BJ (cell line): Measurements from ENCODE around the gene TMC1. TPM values are rescaled to one million over a fixed set of nuclear protein-coding genes. Genes with fewer than 3 reads are reported as not detected.

Experiments
- CTCF ChIA-PET: fragments of 350-600 bp; formaldehyde crosslinking; extraction: SDS; loops from one replicate; lab custom pipeline; 2021; ENCODE audit warnings: antibody characterized with exemption, inconsistent platforms; lab: Yijun Ruan, JAX
- POLR2A ChIA-PET: fragments of 300-600 bp; sonication (Branson Sonifier 250); formaldehyde crosslinking; extraction: SDS; loops from one replicate; lab custom pipeline; 2021; ENCODE audit warnings: antibody characterized with exemption; lab: Charles Lee
- DNase-seq: peaks from one replicate; pipeline ENCODE4 v3.0.0-alpha.2; 2011; ENCODE audit warnings: low read depth
- H3K27me3 ChIP-seq: 2 replicates; pipeline ENCODE4 v1.6.0; 2011; ENCODE audit warnings: low read length; ENCODE audit not compliant: control insufficient read depth, insufficient read depth
- H3K36me3 ChIP-seq: 2 replicates; pipeline ENCODE4 v1.5.1; 2011; ENCODE audit warnings: low read length; ENCODE audit not compliant: control insufficient read depth, insufficient read depth
- H3K4me3 ChIP-seq: 2 replicates; pipeline ENCODE4 v1.5.1; 2011; ENCODE audit warnings: low read depth, mild to moderate bottlenecking, control low read depth, low read length
- polyA plus RNA-seq: library from polyadenylated mRNA; depleted of rRNA; stranded (reverse); fragments of >200 nt; gene quantifications from 2 replicates; pipeline ENCODE4 v1.2.3, GENCODE V29; 2011
- TF ChIP-seq, protein P1 (sequence below): IDR thresholded peaks from 2 replicates; pipeline ENCODE4 v1.5.1; 2011; ENCODE audit warnings: low read depth, mild to moderate bottlenecking, control low read depth, inconsistent platforms, low read length, moderate library complexity; ENCODE audit not compliant: insufficient read depth

TMC1 gene
- polyA plus RNA-seq, 1 experiment = 1.2 TPM

GRCh38 chr9:72817413-72817812 is 296.0 kb downstream of the TMC1 start:
- no peak overlapping the region for H3K4me3 ChIP-seq
- DNase-seq = no peak
- TF ChIP-seq, protein P1, sequence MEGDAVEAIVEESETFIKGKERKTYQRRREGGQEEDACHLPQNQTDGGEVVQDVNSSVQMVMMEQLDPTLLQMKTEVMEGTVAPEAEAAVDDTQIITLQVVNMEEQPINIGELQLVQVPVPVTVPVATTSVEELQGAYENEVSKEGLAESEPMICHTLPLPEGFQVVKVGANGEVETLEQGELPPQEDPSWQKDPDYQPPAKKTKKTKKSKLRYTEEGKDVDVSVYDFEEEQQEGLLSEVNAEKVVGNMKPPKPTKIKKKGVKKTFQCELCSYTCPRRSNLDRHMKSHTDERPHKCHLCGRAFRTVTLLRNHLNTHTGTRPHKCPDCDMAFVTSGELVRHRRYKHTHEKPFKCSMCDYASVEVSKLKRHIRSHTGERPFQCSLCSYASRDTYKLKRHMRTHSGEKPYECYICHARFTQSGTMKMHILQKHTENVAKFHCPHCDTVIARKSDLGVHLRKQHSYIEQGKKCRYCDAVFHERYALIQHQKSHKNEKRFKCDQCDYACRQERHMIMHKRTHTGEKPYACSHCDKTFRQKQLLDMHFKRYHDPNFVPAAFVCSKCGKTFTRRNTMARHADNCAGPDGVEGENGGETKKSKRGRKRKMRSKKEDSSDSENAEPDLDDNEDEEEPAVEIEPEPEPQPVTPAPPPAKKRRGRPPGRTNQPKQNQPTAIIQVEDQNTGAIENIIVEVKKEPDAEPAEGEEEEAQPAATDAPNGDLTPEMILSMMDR = no peak
- CTCF ChIA-PET = interaction anchor here (12.1 kb wide), 1 partner anchor 536 kb away, joined by 190 read pairs; no protein-coding TSS in a partner anchor
- POLR2A ChIA-PET = no interaction called here
- H3K36me3 ChIP-seq = no peaks in the 10 kb centered on the region
- 0 out of 2 replicates have a peak, but pooled peaks cover under 1% of the 10 kb centered on the region for H3K27me3 ChIP-seq

GRCh38 chr9:72818385-72818784 is 297.0 kb downstream of the TMC1 start:
- CTCF ChIA-PET = interaction anchor here (0.9 to 12.1 kb wide), 2 partner anchors 20 to 537 kb away, joined by 3 to 190 read pairs; no protein-coding TSS in a partner anchor
- TF ChIP-seq, protein P1 = no peak
- DNase-seq = no peak
- POLR2A ChIA-PET = no interaction called here
- no peaks in the 10 kb centered on the region for H3K36me3 ChIP-seq
- no peak overlapping the region for H3K4me3 ChIP-seq
- H3K27me3 ChIP-seq = no peaks in the 10 kb centered on the region

GRCh38 chr9:72823971-72824370 is 302.6 kb downstream of the TMC1 start:
- DNase-seq = no peak
- H3K27me3 ChIP-seq = peaks cover 3% of the 10 kb centered on the region; the same call in 1 of the 2 replicates
- ChIA-PET CTCF (interaction anchor here (3.1 to 12.1 kb wide), 4 partner anchors 533 to 785 kb away, joined by 21 to 190 read pairs (median 36); no protein-coding TSS in a partner anchor), POLR2A (no interaction called here)
- H3K36me3 ChIP-seq = no peaks in the 10 kb centered on the region
- TF ChIP-seq, protein P1 = no peak
- no peak overlapping the region for H3K4me3 ChIP-seq

GRCh38 chr9:72826996-72827949 is 305.9 kb downstream of the TMC1 start:
- DNase-seq = no peak
- Histone ChIP-seq H3K4me3 (no peak overlapping the region), H3K36me3 (no peaks in the 10 kb centered on the region)

More at GRCh38 chr9:72826996-72827949, 305.9 kb downstream of the TMC1 start:
- ChIA-PET POLR2A (no interaction called here), CTCF (interaction anchor here (1.7 to 12.1 kb wide), 3 partner anchors 30 to 555 kb away, joined by 4 to 190 read pairs (median 5); no protein-coding TSS in a partner anchor)
- H3K27me3 ChIP-seq = peaks cover 3% of the 10 kb centered on the region; the same call in 1 of the 2 replicates
- TF ChIP-seq, protein P1 = no peak
